ENCODE data around the gene SPRYD7.

DNA sequence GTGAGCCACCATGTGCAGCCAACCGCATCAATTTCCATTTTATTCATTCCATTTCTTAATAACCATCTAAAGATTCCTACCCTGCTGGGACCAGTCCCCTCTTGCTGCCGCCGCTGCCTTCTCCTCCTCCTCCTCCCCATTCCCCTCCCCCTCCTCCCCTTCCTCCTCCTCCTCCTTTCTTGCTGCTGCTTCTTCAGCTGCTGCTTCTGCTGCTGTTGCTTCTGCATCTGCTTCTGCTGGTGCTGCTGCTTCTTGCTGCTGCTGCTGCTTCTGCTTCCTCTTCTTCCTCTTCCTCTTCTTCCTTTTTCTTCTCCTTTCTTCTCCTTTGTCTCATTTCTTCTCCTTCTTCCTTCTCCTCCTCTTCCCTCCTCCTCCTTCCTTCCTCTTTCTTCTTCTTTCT, 20.0 kb upstream of the SPRYD7 start:
- TF ChIP-seq, protein P1, sequence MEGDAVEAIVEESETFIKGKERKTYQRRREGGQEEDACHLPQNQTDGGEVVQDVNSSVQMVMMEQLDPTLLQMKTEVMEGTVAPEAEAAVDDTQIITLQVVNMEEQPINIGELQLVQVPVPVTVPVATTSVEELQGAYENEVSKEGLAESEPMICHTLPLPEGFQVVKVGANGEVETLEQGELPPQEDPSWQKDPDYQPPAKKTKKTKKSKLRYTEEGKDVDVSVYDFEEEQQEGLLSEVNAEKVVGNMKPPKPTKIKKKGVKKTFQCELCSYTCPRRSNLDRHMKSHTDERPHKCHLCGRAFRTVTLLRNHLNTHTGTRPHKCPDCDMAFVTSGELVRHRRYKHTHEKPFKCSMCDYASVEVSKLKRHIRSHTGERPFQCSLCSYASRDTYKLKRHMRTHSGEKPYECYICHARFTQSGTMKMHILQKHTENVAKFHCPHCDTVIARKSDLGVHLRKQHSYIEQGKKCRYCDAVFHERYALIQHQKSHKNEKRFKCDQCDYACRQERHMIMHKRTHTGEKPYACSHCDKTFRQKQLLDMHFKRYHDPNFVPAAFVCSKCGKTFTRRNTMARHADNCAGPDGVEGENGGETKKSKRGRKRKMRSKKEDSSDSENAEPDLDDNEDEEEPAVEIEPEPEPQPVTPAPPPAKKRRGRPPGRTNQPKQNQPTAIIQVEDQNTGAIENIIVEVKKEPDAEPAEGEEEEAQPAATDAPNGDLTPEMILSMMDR (optimal IDR thresholded peaks at IDR 0.05 in 1 of 3, IDR thresholded peaks at IDR 0.05 in 1 of 3, conservative IDR thresholded peaks at IDR 0.05 in 1 of 3; ENCODE audit: extremely low read depth in 1 of 3, insufficient read depth in 2 of 3, low read length in 3 of 3): no peak
- no peak for TF ChIP-seq EZH2 (IDR thresholded peaks at IDR 0.05; ENCODE audit: low read length)

Data from keratinocyte (primary cell).